ENCODE data around the gene TGFBR2. TPM values are rescaled to one million over a fixed set of nuclear protein-coding genes. Genes with fewer than 3 reads are reported as not detected.

The TGFBR2 gene
- polyA plus RNA-seq, 3 donors: 46.6 to 60.3 (median 57.0) TPM

GRCh38 chr3:30639937-30640336 lies 33.5 kb downstream of the TGFBR2 start:
- Histone ChIP-seq H3K9ac (ENCODE audit: insufficient read depth, low read length, poor library complexity, severe bottlenecking) (no peak overlapping the region), H3K4me3 (replicated peaks in 1 of 3; ENCODE audit: low read depth in 2 of 3, low read length in 3 of 3) (no peak overlapping the region), H3K27ac (ENCODE audit: low read depth in 1 of 2, low read length in 2 of 2) (peak overlapping the region in 1 of 2 donors; percentile 51), H2AFZ (ENCODE audit: insufficient read depth, low read depth, low read length, poor library complexity, severe bottlenecking) (no peak overlapping the region), H3K36me3 (replicated peaks in 1 of 2; ENCODE audit: control insufficient read depth in 1 of 2, insufficient read depth in 2 of 2, low read length in 2 of 2) (peaks cover 0 to 11% of the 10 kb centered on the region in 2 donors), H3K4me1 (ENCODE audit: control insufficient read depth in 1 of 2, insufficient read depth in 2 of 2, low read length in 2 of 2) (peaks cover 73 to 79% of the 10 kb centered on the region in 2 donors), H3K79me2 (ENCODE audit: insufficient read depth, low read length) (peaks cover 100% of the 10 kb centered on the region), H4K20me1 (ENCODE audit: insufficient read depth, low read length) (peaks cover 88% of the 10 kb centered on the region), H3K4me2 (replicated peaks; ENCODE audit: extremely low read depth, low read length, poor library complexity, severe bottlenecking) (no peak overlapping the region), H3K27me3 (ENCODE audit: control insufficient read depth in 2 of 2, insufficient read depth in 2 of 2, low read length in 2 of 2) (no peaks in the 10 kb centered on the region), H3K9me3 (replicated peaks in 1 of 2; ENCODE audit: control insufficient read depth in 1 of 2, insufficient read depth in 1 of 2, low read length in 2 of 2) (no peaks in the 10 kb centered on the region)
- intact Hi-C loops (cut with micrococcal nuclease): loop anchor here (5.0 to 10.0 kb wide), 2 partner anchors 33 to 905 kb away; partner anchors contain the start of gene TGFBR2 (in 1 of the 2)
- H3K27ac Mint-ChIP-seq: peak overlapping the region in 2 of 7 donors; percentile 19 to 75
- no CpG with 5 or more reads among the region's 1 CpG for WGBS (ENCODE audit: insufficient coverage)
- H3K4me3 Mint-ChIP-seq: no peak overlapping the region
- peak; percentile 47 to 67 (median 63) for DNase-seq
- H3K9me3 Mint-ChIP-seq: peaks cover 0 to 2% (median 0%) of the 10 kb centered on the region in 7 donors
- H3K36me3 Mint-ChIP-seq: peaks cover 40% of the 10 kb centered on the region in 2 donors
- no peaks in the 10 kb centered on the region for H3K27me3 Mint-ChIP-seq (ENCODE audit: low read depth in 3 of 3)
- H3K4me1 Mint-ChIP-seq: peaks cover 84% of the 10 kb centered on the region
- no peak for TF ChIP-seq CTCF (IDR thresholded peaks at IDR 0.05)

- no CpG with 5 or more reads among the region's 5 CpGs for WGBS (ENCODE audit: insufficient coverage)
- Mint-ChIP-seq H3K4me1 (peaks cover 85% of the 10 kb centered on the region), H3K27me3 (ENCODE audit: low read depth in 3 of 3) (no peaks in the 10 kb centered on the region), H3K27ac (peak overlapping the region in 4 of 7 donors; percentile 35 to 76 (median 64)), H3K4me3 (no peak overlapping the region), H3K36me3 (peaks cover 41 to 43% of the 10 kb centered on the region in 2 donors), H3K9me3 (peaks cover 0 to 2% (median 0%) of the 10 kb centered on the region in 7 donors)
- Histone ChIP-seq H3K27me3 (ENCODE audit: control insufficient read depth in 2 of 2, insufficient read depth in 2 of 2, low read length in 2 of 2) (no peaks in the 10 kb centered on the region), H3K4me2 (replicated peaks; ENCODE audit: extremely low read depth, low read length, poor library complexity, severe bottlenecking) (no peak overlapping the region), H2AFZ (ENCODE audit: insufficient read depth, low read depth, low read length, poor library complexity, severe bottlenecking) (no peak overlapping the region), H3K79me2 (ENCODE audit: insufficient read depth, low read length) (peaks cover 100% of the 10 kb centered on the region), H3K4me3 (replicated peaks in 1 of 3; ENCODE audit: low read depth in 2 of 3, low read length in 3 of 3) (no peak overlapping the region), H4K20me1 (ENCODE audit: insufficient read depth, low read length) (peaks cover 83% of the 10 kb centered on the region), H3K36me3 (replicated peaks in 1 of 2; ENCODE audit: control insufficient read depth in 1 of 2, insufficient read depth in 2 of 2, low read length in 2 of 2) (peaks cover 3 to 20% of the 10 kb centered on the region in 2 donors), H3K9ac (ENCODE audit: insufficient read depth, low read length, poor library complexity, severe bottlenecking) (no peak overlapping the region), H3K27ac (ENCODE audit: low read depth in 1 of 2, low read length in 2 of 2) (peak overlapping the region in 1 of 2 donors; percentile 89), H3K4me1 (ENCODE audit: control insufficient read depth in 1 of 2, insufficient read depth in 2 of 2, low read length in 2 of 2) (peaks cover 74 to 79% of the 10 kb centered on the region in 2 donors), H3K9me3 (replicated peaks in 1 of 2; ENCODE audit: control insufficient read depth in 1 of 2, insufficient read depth in 1 of 2, low read length in 2 of 2) (no peaks in the 10 kb centered on the region)
- no peak for TF ChIP-seq CTCF (IDR thresholded peaks at IDR 0.05)
- intact Hi-C loops (cut with micrococcal nuclease): loop anchor here (5.0 to 10.0 kb wide), 2 partner anchors 34 to 904 kb away; partner anchors contain the start of gene TGFBR2 (in 1 of the 2)
- DNase-seq: no peak
Measured at GRCh38 chr3:30640851-30641250, 34.5 kb downstream of the TGFBR2 start.

Data from CD14-positive monocyte (primary cell).